Tibial nerve (tissue), 4 donors: ENCODE measurements around the gene DND1. TPM values are rescaled to one million over a fixed set of nuclear protein-coding genes. Genes with fewer than 3 reads are reported as not detected.
"Not testable (repeated sequence)": the region's sequence is repeated elsewhere in the genome, so short reads cannot be mapped to it uniquely, and the experiment has no call there.

Experiments used
- DNase-seq, 2 donors: peaks; one replicate each; pipeline ENCODE4 v3.0.0-alpha.2; 2019; ENCODE audit warnings: low spot score in 2 of 2
- H3K27ac ChIP-seq, 4 donors: fragments of 200-600 bp; sonication (generic) in 3 of 4; one replicate each; pipeline ENCODE4 v1.5.1; 2017 to 2019; ENCODE audit warnings: mild to moderate bottlenecking in 1 of 4
- H3K27me3 ChIP-seq, 2 donors: fragments of 200-600 bp; sonication (generic) in 1 of 2; one replicate each; pipeline versions ENCODE4 v1.5.1 to v1.6.0; 2017 to 2019
- H3K36me3 ChIP-seq, 3 donors: fragments of 200-600 bp; sonication (generic); one replicate each; pipeline ENCODE4 v1.5.1; 2018 to 2019
- H3K4me1 ChIP-seq, 4 donors: fragments of 200-600 bp; sonication (generic) in 3 of 4; one replicate each; pipeline ENCODE4 v1.5.1; 2017 to 2019
- H3K4me3 ChIP-seq, 4 donors: fragments of 200-600 bp; sonication (generic) in 3 of 4; one replicate each; pipeline ENCODE4 v1.5.1; 2017 to 2019; ENCODE audit warnings: mild to moderate bottlenecking in 1 of 4, moderate library complexity in 1 of 4
- H3K9me3 ChIP-seq, 4 donors: fragments of 200-600 bp; sonication (generic) in 3 of 4; one replicate each; pipeline ENCODE4 v1.5.1; 2017 to 2019
- CTCF ChIP-seq, 5 experiments: fragments of 200-600 bp in 3 of 5; fragments of 450-650 bp in 2 of 5; sonication (generic) in 3 of 5; IDR thresholded peaks; one replicate each; pipeline ENCODE4 v1.5.1; 2016 to 2019; ENCODE audit warnings: antibody characterized with exemption in 5 of 5, mild to moderate bottlenecking in 3 of 5, moderate library complexity in 2 of 5
- EP300 ChIP-seq, 2 donors: sonication (generic); formaldehyde crosslinking; IDR thresholded peaks; one replicate each; pipeline ENCODE4 v1.6.1; 2017; ENCODE audit warnings: antibody characterized with exemption in 2 of 2, mild to moderate bottlenecking in 1 of 2
- POLR2A ChIP-seq, 2 donors: fragments of 450-650 bp; IDR thresholded peaks; one replicate each; pipeline ENCODE4 v1.6.1; 2017; ENCODE audit warnings: antibody characterized with exemption in 2 of 2, mild to moderate bottlenecking in 2 of 2, moderate library complexity in 2 of 2
- WGBS, 2 donors: methylation state at CpG; one replicate each; pipeline ENCODE4 v1.1.5; 2018; 5-methylcytosine and 5-hydroxymethylcytosine counted together
- total RNA-seq, 4 donors: library from RNA; depleted of rRNA; stranded (reverse); fragments of >200 nt; gene quantifications; one replicate each; pipeline ENCODE4 v1.1.0, GENCODE V29; 2016

DND1 gene
- total RNA-seq, 4 donors from 2014 or later = 1.3 to 6.1 (median 2.0) TPM

- H3K4me3 ChIP-seq = peak overlapping the region in 1 of 4 donors; percentile 40
- no peaks in the 10 kb centered on the region for H3K27me3 ChIP-seq
- H3K27ac ChIP-seq = peak overlapping the region in 2 of 4 donors; percentile 83 to 93
- DNase-seq = no peak
- H3K4me1 ChIP-seq = peaks cover 0 to 9% (median 4%) of the 10 kb centered on the region in 4 donors
- H3K36me3 ChIP-seq = peaks cover 0 to 10% (median 0%) of the 10 kb centered on the region in 3 donors
- TF ChIP-seq EP300 (IDR thresholded peaks at IDR 0.05) (no peak), POLR2A (IDR thresholded peaks at IDR 0.05) (no peak), CTCF (IDR thresholded peaks at IDR 0.05) (no peak)
- 77 to 79% methylated on average over 1 of the region's 1 CpG for WGBS, 2 donors
- no peaks in the 10 kb centered on the region for H3K9me3 ChIP-seq
These were observed 38.4 kb upstream of the DND1 start for GRCh38 chr5:140711794-140712193.

GRCh38 chr5:140710899-140711552 is 37.6 kb upstream of the DND1 start:
- peak; percentile 62 to 93 for DNase-seq
- Histone ChIP-seq H3K9me3 (no peaks in the 10 kb centered on the region), H3K4me3 (peak overlapping the region; percentile 37 to 63 (median 48)), H3K4me1 (peaks cover 0 to 9% (median 4%) of the 10 kb centered on the region in 4 donors), H3K27ac (peak overlapping the region; percentile 73 to 95 (median 88)), H3K36me3 (peaks cover 0 to 18% (median 0%) of the 10 kb centered on the region in 3 donors), H3K27me3 (no peaks in the 10 kb centered on the region)
- WGBS, 2 donors = 1 to 2% methylated on average over 27 of the region's 27 CpGs
- peak; percentile 35 to 46 for TF ChIP-seq POLR2A (IDR thresholded peaks at IDR 0.05)
- peak; percentile 70 to 81 for TF ChIP-seq EP300 (IDR thresholded peaks at IDR 0.05)
- no peak for TF ChIP-seq CTCF (IDR thresholded peaks at IDR 0.05)

DNA sequence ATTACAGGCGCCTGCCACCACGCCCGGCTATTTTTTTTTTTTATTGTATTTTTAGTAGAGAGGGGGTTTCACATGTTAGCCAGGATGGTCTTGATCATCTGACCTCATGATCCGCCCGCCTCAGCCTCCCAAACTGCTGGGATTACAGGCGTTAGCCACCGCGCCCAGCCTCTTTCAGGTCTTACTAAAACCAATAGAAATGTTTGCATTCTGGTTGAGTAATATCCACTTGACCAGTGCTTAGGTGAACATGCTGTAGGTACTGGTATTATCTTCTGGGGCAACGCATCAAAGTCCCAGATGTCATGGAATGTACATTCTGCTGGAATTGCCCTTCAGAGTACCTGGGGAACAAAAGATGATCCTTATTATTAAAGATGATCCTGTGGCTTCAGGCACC is 35.4 kb upstream of the DND1 start:
- H3K4me3 ChIP-seq, H3K27ac ChIP-seq, H3K4me1 ChIP-seq, DNase-seq, H3K9me3 ChIP-seq, H3K27me3 ChIP-seq: not testable (repeated sequence)
- WGBS, 2 donors = 93 to 97% methylated on average over 9 of the region's 9 CpGs
- peaks cover 0 to 39% (median 7%) of the 10 kb centered on the region in 3 donors for H3K36me3 ChIP-seq

DNA sequence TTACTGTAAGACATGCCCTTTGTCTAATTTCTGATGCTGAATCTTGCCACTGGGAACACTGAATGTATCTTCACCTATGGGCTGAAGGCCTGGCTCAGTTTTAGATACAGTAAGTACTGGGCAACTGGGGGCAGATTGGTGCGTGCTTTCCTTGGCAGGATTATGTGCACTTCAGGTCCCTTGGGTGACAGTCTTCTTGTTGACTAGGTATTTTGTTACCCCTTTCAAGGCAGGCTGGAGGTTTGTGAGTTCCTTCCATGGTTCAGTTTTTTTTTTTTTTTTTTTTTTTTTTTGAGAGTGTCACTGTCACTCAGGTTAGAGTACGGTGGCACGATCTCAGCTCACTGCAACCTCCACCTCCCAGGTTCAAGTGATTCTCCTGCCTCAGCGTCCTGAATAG is 34.4 kb upstream of the DND1 start:
- peaks cover 0 to 9% (median 4%) of the 10 kb centered on the region in 4 donors for H3K4me1 ChIP-seq
- peaks cover 0 to 49% (median 7%) of the 10 kb centered on the region in 3 donors for H3K36me3 ChIP-seq
- H3K27ac ChIP-seq = no peak overlapping the region
- 90 to 95% methylated on average over 4 of the region's 4 CpGs for WGBS, 2 donors
- H3K27me3 ChIP-seq = no peaks in the 10 kb centered on the region
- TF ChIP-seq CTCF (IDR thresholded peaks at IDR 0.05) = no peak
- TF ChIP-seq EP300 (IDR thresholded peaks at IDR 0.05) = no peak
- TF ChIP-seq POLR2A (IDR thresholded peaks at IDR 0.05) = no peak
- H3K9me3 ChIP-seq = no peaks in the 10 kb centered on the region
- no peak for DNase-seq
- H3K4me3 ChIP-seq = no peak overlapping the region

GRCh38 chr5:140700177-140701144 is 27.1 kb upstream of the DND1 start, which contains the start of gene ZMAT2:
TSS of gene ZMAT2 (plus strand) at chr5:140700447. CDS start at chr5:140700461, 14 bp downstream.
- H3K9me3 ChIP-seq = no peaks in the 10 kb centered on the region
- peak; percentile 88 to 95 for DNase-seq
- peaks cover 0 to 21% (median 8%) of the 10 kb centered on the region in 4 donors for H3K4me1 ChIP-seq
- H3K4me3 ChIP-seq = peak within 1 kb of the TSS; percentile 74 to 90 (median 82)
- peak; percentile 70 to 98 for TF ChIP-seq EP300 (IDR thresholded peaks at IDR 0.05)
- peak; percentile 55 to 78 for TF ChIP-seq POLR2A (IDR thresholded peaks at IDR 0.05)
- peak in 1 of 5 experiments; percentile 43 for TF ChIP-seq CTCF (IDR thresholded peaks at IDR 0.05)
- H3K36me3 ChIP-seq = peaks cover 11 to 79% (median 31%) of the 10 kb centered on the region in 3 donors
- 1 to 2% methylated on average over 44 of the region's 44 CpGs for WGBS, 2 donors
- no peaks in the 10 kb centered on the region for H3K27me3 ChIP-seq
- H3K27ac ChIP-seq = peak within 1 kb of the TSS; percentile 43 to 91 (median 81)
